IMR-90 (cell line): ENCODE data around the gene SLC35E3. TPM values are rescaled to one million over a fixed set of nuclear protein-coding genes. Genes with fewer than 3 reads are reported as not detected.

Source experiments
- ATAC-seq: fragments of 200-7000 bp; cut with Tn5 transposase; 2 replicates; pipeline ENCODE4 v1.9.1; 2020; ENCODE audit warnings: low read depth, mild to moderate bottlenecking, moderate library complexity
- BruUV-seq: library from RNA; stranded (reverse); fragments of 400-500 nt; replicated peaks from 2 replicates; lab custom pipeline; 2021; lab: Mats Ljungman, UMichigan
- CTCF ChIA-PET: fragments of 300-600 bp; formaldehyde crosslinking; extraction: SDS; loops from one replicate; lab custom pipeline; 2021; ENCODE audit warnings: antibody characterized with exemption; lab: Yijun Ruan, JAX
- POLR2A ChIA-PET: fragments of 300-600 bp; sonication (Branson Sonifier 250); formaldehyde crosslinking; loops from one replicate; lab custom pipeline; 2022; ENCODE audit warnings: antibody characterized with exemption; ENCODE audit not compliant: unreplicated experiment; lab: Charles Lee
- DNase-seq: peaks from one replicate; pipeline ENCODE4 v3.0.0; 2013
- H2AFZ ChIP-seq: replicated peaks from 2 replicates; pipeline ENCODE3; 2013; ENCODE audit warnings: low read length, mild to moderate bottlenecking; ENCODE audit not compliant: poor library complexity
- H2AK5ac ChIP-seq: 2 replicates; pipeline ENCODE4 v1.6.1; 2013; ENCODE audit warnings: low read depth, low read length, inconsistent platforms
- H2AK9ac ChIP-seq: replicated peaks from 2 replicates; pipeline ENCODE3; 2013; ENCODE audit warnings: mild to moderate bottlenecking, low read depth, low read length, moderate library complexity; ENCODE audit not compliant: poor library complexity
- H2BK120ac ChIP-seq: 2 replicates; pipeline ENCODE4 v1.6.1; 2013; ENCODE audit warnings: low read depth, low read length, inconsistent platforms
- H2BK15ac ChIP-seq: 3 replicates; pipeline ENCODE4 v1.6.1; 2013; ENCODE audit warnings: low read depth, low read length, inconsistent platforms
- H2BK20ac ChIP-seq: 2 replicates; pipeline ENCODE4 v1.6.1; 2013; ENCODE audit warnings: low read depth, mild to moderate bottlenecking, inconsistent platforms, low read length, moderate library complexity
- H2BK5ac ChIP-seq: 2 replicates; pipeline ENCODE4 v1.6.1; 2013; ENCODE audit warnings: mild to moderate bottlenecking, low read depth, low read length, inconsistent platforms; ENCODE audit not compliant: poor library complexity, severe bottlenecking
- H3K14ac ChIP-seq: replicated peaks from 2 replicates; pipeline ENCODE4 v1.6.1; 2013; ENCODE audit warnings: low read depth, low read length, inconsistent platforms
- H3K18ac ChIP-seq: 2 replicates; pipeline ENCODE4 v1.6.1; 2013; ENCODE audit warnings: low read depth, low read length, control low read depth
- H3K23ac ChIP-seq: 2 replicates; pipeline ENCODE4 v1.6.1; 2013; ENCODE audit warnings: low read depth, low read length, inconsistent platforms
- H3K27ac ChIP-seq: 2 replicates; pipeline ENCODE4 v1.5.1; 2013; ENCODE audit warnings: mild to moderate bottlenecking, control low read depth, low read length; ENCODE audit not compliant: insufficient read depth
- H3K27me3 ChIP-seq: 2 replicates; pipeline ENCODE4 v1.6.1; 2013; ENCODE audit warnings: low read length; ENCODE audit not compliant: control insufficient read depth, insufficient read depth
- H3K36me3 ChIP-seq: 2 replicates; pipeline ENCODE4 v1.6.1; 2013; ENCODE audit warnings: low read length, mixed read lengths; ENCODE audit not compliant: control insufficient read depth, insufficient read depth
- H3K4ac ChIP-seq: 2 replicates; pipeline ENCODE4 v1.6.1; 2013; ENCODE audit warnings: low read depth, low read length, inconsistent platforms
- H3K4me1 ChIP-seq: 2 replicates; pipeline ENCODE4 v1.6.1; 2013; ENCODE audit warnings: low read length, mixed read lengths; ENCODE audit not compliant: control insufficient read depth, insufficient read depth
- H3K4me2 ChIP-seq: 2 replicates; pipeline ENCODE4 v1.6.1; 2013; ENCODE audit warnings: low read depth, mild to moderate bottlenecking, control low read depth, low read length, moderate library complexity
- H3K4me3 ChIP-seq: 2 replicates; pipeline ENCODE4 v1.5.1; 2013; ENCODE audit warnings: low read depth, mild to moderate bottlenecking, control low read depth, low read length, moderate library complexity; ENCODE audit not compliant: insufficient read depth
- H3K56ac ChIP-seq: 2 replicates; pipeline ENCODE4 v1.6.1; 2013; ENCODE audit warnings: low read length, inconsistent platforms; ENCODE audit not compliant: insufficient read depth; ENCODE audit errors: extremely low read depth
- H3K79me1 ChIP-seq, 2 experiments: 2 replicates each; pipeline ENCODE4 v1.6.1; 2013; ENCODE audit warnings: low read length in 2 of 2, inconsistent platforms in 1 of 2, low read depth in 1 of 2
- H3K9ac ChIP-seq: 2 replicates; pipeline ENCODE4 v1.6.1; 2013; ENCODE audit warnings: low read depth, low read length, control low read depth
- H3K9me1 ChIP-seq: 2 replicates; pipeline ENCODE4 v1.6.1; 2013; ENCODE audit warnings: low read length, inconsistent platforms; ENCODE audit not compliant: insufficient read depth
- H3K9me3 ChIP-seq: 2 replicates; pipeline ENCODE4 v1.6.1; 2013; ENCODE audit warnings: low read length; ENCODE audit not compliant: control insufficient read depth, insufficient read depth
- H4K20me1 ChIP-seq: 2 replicates; pipeline ENCODE4 v1.6.1; 2013; ENCODE audit warnings: low read length, inconsistent platforms; ENCODE audit not compliant: insufficient read depth
- H4K5ac ChIP-seq: 2 replicates; pipeline ENCODE4 v1.6.1; 2013; ENCODE audit warnings: mild to moderate bottlenecking, low read depth, low read length, control low read depth
- H4K8ac ChIP-seq, 2 experiments: 2 replicates each; pipeline ENCODE4 v1.6.1; 2013; ENCODE audit warnings: low read depth in 2 of 2, low read length in 2 of 2, control low read depth in 1 of 2, inconsistent platforms in 1 of 2
- H4K91ac ChIP-seq: 2 replicates; pipeline ENCODE4 v1.6.1; 2013; ENCODE audit warnings: low read depth, low read length, inconsistent platforms; ENCODE audit not compliant: insufficient read depth
- BHLHE40 ChIP-seq: fragments of 150-350 bp; IDR thresholded peaks from 2 replicates; pipeline ENCODE4 v1.6.1; 2016; ENCODE audit warnings: mild to moderate bottlenecking, low read depth, low read length
- CEBPB ChIP-seq: IDR thresholded peaks from 2 replicates; pipeline ENCODE4 v1.6.1; 2012; ENCODE audit warnings: low read depth, low read length, improper control_type of control experiment
- CHD1 ChIP-seq: IDR thresholded peaks from 2 replicates; pipeline ENCODE4 v1.6.1; 2012; ENCODE audit warnings: low read depth, low read length, improper control_type of control experiment
- FOS ChIP-seq: fragments of 150-350 bp; IDR thresholded peaks from 2 replicates; pipeline ENCODE4 v1.6.1; 2016; ENCODE audit warnings: low read depth, low read length
- MAFK ChIP-seq: IDR thresholded peaks from 2 replicates; pipeline ENCODE4 v1.6.1; 2012; ENCODE audit warnings: low read depth, low read length, improper control_type of control experiment
- MAZ ChIP-seq: IDR thresholded peaks from 2 replicates; pipeline ENCODE4 v1.6.1; 2012; ENCODE audit warnings: low read depth, mild to moderate bottlenecking, low read length, improper control_type of control experiment, moderate library complexity, borderline replicate concordance
- MXI1 ChIP-seq: IDR thresholded peaks from 2 replicates; pipeline ENCODE4 v1.6.1; 2012; ENCODE audit warnings: low read depth, mild to moderate bottlenecking, low read length, moderate library complexity, borderline replicate concordance
- NFE2L2 ChIP-seq: fragments of 150-350 bp; IDR thresholded peaks from 2 replicates; pipeline ENCODE4 v1.6.1; 2016; ENCODE audit warnings: low read depth, mild to moderate bottlenecking, low read length
- POLR2A ChIP-seq: IDR thresholded peaks from 2 replicates; pipeline ENCODE4 v1.6.1; 2012; ENCODE audit warnings: mild to moderate bottlenecking, low read depth, low read length
- RAD21 ChIP-seq: IDR thresholded peaks from 2 replicates; pipeline ENCODE4 v1.6.1; 2012; ENCODE audit warnings: low read length, improper control_type of control experiment
- RCOR1 ChIP-seq: IDR thresholded peaks from 2 replicates; pipeline ENCODE4 v1.6.1; 2012; ENCODE audit warnings: mild to moderate bottlenecking, low read length, improper control_type of control experiment; ENCODE audit not compliant: insufficient replicate concordance
- RFX5 ChIP-seq: IDR thresholded peaks from 2 replicates; pipeline ENCODE4 v1.8.0; 2012; ENCODE audit warnings: low read depth, mild to moderate bottlenecking, low read length, moderate library complexity
- SMC3 ChIP-seq: fragments of 150-350 bp; IDR thresholded peaks from 2 replicates; pipeline ENCODE4 v1.6.1; 2016; ENCODE audit warnings: low read depth, mild to moderate bottlenecking, antibody characterized with exemption, low read length, moderate library complexity
- WGBS, 2 experiments: methylation state at CpG; one replicate each; pipeline versions ENCODE4 v1.1.5 to v1.1.7; 2013; ENCODE audit warnings: missing lambda C conversion rate in 2 of 2; ENCODE audit not compliant: insufficient read length in 1 of 2; ENCODE audit errors: extremely low coverage in 2 of 2; 5-methylcytosine and 5-hydroxymethylcytosine counted together
- dilution Hi-C: fragments of 300-500 bp; cut with HindIII; formaldehyde crosslinking; loops from one replicate; pipeline ENCODE4 v1.14.3; 2018; ENCODE audit warnings: low sequenced_read_pairs; ENCODE audit not compliant: unreplicated experiment
- in situ Hi-C: fragments of 300-500 bp; cut with MboI; formaldehyde crosslinking; loops from 3 replicates; pipeline ENCODE4 v1.14.3; 2019; ENCODE audit warnings: low sequenced_read_pairs, inconsistent platforms, mixed read lengths
- intact Hi-C: fragments of 100-400 bp; cut with micrococcal nuclease; formaldehyde crosslinking; loops from 2 replicates; pipeline ENCODE4 v1.10.0; 2022
- polyA plus RNA-seq, 3 experiments: library from polyadenylated mRNA; depleted of rRNA; stranded (reverse); fragments of >200 nt; gene quantifications; 2 replicates each; pipeline ENCODE4 v1.2.3, GENCODE V29; 2012; ENCODE audit warnings: low replicate concordance in 1 of 3
- total RNA-seq: library from RNA; depleted of rRNA; stranded (reverse); fragments of >200 nt; gene quantifications from 2 replicates; pipeline ENCODE4 v1.2.3, GENCODE V29; 2012
- TF ChIP-seq, protein P1 (sequence below): fragments of 150-350 bp; IDR thresholded peaks from 2 replicates; pipeline ENCODE4 v1.6.1; 2017; ENCODE audit warnings: mild to moderate bottlenecking, antibody characterized with exemption, low read length, low read depth
- TF ChIP-seq, protein P2 (sequence below): conservative IDR thresholded peaks from 2 replicates; pipeline ENCODE4 v1.5.1; 2012; ENCODE audit warnings: mild to moderate bottlenecking, low read depth, low read length, improper control_type of control experiment
- TF ChIP-seq, protein P3 (sequence below): fragments of 150-350 bp; IDR thresholded peaks from 2 replicates; pipeline ENCODE4 v1.6.1; 2016; ENCODE audit warnings: low read depth, mild to moderate bottlenecking, low read length, moderate library complexity, borderline replicate concordance

SLC35E3 gene
- total and polyA plus RNA-seq, 2 of the 4 experiments (the other 2 are of a cell fraction), result 3.6 to 5.1 TPM

DNA sequence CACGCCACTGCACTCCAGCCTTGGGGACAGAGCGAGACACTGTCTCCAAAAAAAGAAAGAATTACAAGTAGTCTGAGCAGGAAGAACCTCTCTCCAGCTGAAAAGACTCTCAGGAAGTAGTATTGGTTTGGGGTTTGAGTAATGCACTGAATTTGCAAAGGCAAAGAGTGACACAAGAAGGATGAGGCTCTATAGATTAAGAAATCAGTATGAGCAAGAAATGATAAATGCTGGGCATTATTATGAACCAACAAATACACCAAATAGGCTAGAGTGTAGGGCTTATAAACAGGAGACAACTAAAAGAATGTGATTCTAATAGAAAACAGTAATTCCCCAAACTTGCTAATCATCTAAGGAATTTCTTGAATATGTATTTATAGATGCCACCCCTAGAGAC is 2.6 kb upstream of the SLC35E3 start:
- ATAC-seq (no peak), DNase-seq (no peak)
- no peak overlapping the region for H3K9ac ChIP-seq
- no peak overlapping the region for H3K56ac ChIP-seq
- H3K23ac ChIP-seq, result no peak overlapping the region
- no peak overlapping the region for H3K4ac ChIP-seq
- H3K27ac ChIP-seq, result no peak overlapping the region
- no peaks in the 10 kb centered on the region for H3K27me3 ChIP-seq
- peaks cover 5 to 10% of the 10 kb centered on the region in 2 experiments; a peak in 3 of 4 replicates for H3K79me1 ChIP-seq
- no peak overlapping the region for H3K18ac ChIP-seq
- CTCF ChIA-PET, result no interaction called here
- no peak overlapping the region for H3K14ac ChIP-seq
- H3K4me1 ChIP-seq, result no peaks in the 10 kb centered on the region
- H3K4me3 ChIP-seq, result no peak overlapping the region
- POLR2A ChIA-PET, result no interaction called here
- TF ChIP-seq NFE2L2 (no peak), SMC3 (no peak), RAD21 (no peak), MAZ (no peak), RCOR1 (no peak), RFX5 (no peak), POLR2A (no peak), FOS (no peak), MAFK (no peak), CHD1 (no peak), MXI1 (no peak), CEBPB (no peak), BHLHE40 (no peak)
- TF ChIP-seq, protein P1, sequence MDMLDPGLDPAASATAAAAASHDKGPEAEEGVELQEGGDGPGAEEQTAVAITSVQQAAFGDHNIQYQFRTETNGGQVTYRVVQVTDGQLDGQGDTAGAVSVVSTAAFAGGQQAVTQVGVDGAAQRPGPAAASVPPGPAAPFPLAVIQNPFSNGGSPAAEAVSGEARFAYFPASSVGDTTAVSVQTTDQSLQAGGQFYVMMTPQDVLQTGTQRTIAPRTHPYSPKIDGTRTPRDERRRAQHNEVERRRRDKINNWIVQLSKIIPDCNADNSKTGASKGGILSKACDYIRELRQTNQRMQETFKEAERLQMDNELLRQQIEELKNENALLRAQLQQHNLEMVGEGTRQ, result no peak
- TF ChIP-seq, protein P2, sequence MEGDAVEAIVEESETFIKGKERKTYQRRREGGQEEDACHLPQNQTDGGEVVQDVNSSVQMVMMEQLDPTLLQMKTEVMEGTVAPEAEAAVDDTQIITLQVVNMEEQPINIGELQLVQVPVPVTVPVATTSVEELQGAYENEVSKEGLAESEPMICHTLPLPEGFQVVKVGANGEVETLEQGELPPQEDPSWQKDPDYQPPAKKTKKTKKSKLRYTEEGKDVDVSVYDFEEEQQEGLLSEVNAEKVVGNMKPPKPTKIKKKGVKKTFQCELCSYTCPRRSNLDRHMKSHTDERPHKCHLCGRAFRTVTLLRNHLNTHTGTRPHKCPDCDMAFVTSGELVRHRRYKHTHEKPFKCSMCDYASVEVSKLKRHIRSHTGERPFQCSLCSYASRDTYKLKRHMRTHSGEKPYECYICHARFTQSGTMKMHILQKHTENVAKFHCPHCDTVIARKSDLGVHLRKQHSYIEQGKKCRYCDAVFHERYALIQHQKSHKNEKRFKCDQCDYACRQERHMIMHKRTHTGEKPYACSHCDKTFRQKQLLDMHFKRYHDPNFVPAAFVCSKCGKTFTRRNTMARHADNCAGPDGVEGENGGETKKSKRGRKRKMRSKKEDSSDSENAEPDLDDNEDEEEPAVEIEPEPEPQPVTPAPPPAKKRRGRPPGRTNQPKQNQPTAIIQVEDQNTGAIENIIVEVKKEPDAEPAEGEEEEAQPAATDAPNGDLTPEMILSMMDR, result no peak
- TF ChIP-seq, protein P3, sequence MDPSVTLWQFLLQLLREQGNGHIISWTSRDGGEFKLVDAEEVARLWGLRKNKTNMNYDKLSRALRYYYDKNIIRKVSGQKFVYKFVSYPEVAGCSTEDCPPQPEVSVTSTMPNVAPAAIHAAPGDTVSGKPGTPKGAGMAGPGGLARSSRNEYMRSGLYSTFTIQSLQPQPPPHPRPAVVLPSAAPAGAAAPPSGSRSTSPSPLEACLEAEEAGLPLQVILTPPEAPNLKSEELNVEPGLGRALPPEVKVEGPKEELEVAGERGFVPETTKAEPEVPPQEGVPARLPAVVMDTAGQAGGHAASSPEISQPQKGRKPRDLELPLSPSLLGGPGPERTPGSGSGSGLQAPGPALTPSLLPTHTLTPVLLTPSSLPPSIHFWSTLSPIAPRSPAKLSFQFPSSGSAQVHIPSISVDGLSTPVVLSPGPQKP, result no peak
- BruUV-seq, result no TSS peak
- no peak overlapping the region for H3K4me2 ChIP-seq
- in situ Hi-C loops, result no loop called here
- H2AFZ ChIP-seq, result no peak overlapping the region
- 100% methylated on average over 2 of the region's 2 CpGs; no CpG with 5 or more reads in 1 of the 2 experiments for WGBS, 2 experiments
- H2AK9ac ChIP-seq, result no peak overlapping the region
- H4K20me1 ChIP-seq, result no peaks in the 10 kb centered on the region
- H2BK15ac ChIP-seq, result no peak overlapping the region
- no peak overlapping the region for H2BK20ac ChIP-seq
- no peak overlapping the region for H4K8ac ChIP-seq
- dilution Hi-C loops, result no loop called here
- no peak overlapping the region for H2BK120ac ChIP-seq
- no peak overlapping the region for H2AK5ac ChIP-seq
- H3K36me3 ChIP-seq, result peaks cover 2% of the 10 kb centered on the region; the same call in 1 of the 2 replicates
- H4K91ac ChIP-seq, result no peak overlapping the region
- H3K9me3 ChIP-seq, result no peaks in the 10 kb centered on the region
- no peak overlapping the region for H2BK5ac ChIP-seq
- intact Hi-C loops, result no loop called here
- H3K9me1 ChIP-seq, result no peaks in the 10 kb centered on the region
- no peak overlapping the region for H4K5ac ChIP-seq
